ENCODE results near the gene CYB5A.

Gene CYB5A

DNA sequence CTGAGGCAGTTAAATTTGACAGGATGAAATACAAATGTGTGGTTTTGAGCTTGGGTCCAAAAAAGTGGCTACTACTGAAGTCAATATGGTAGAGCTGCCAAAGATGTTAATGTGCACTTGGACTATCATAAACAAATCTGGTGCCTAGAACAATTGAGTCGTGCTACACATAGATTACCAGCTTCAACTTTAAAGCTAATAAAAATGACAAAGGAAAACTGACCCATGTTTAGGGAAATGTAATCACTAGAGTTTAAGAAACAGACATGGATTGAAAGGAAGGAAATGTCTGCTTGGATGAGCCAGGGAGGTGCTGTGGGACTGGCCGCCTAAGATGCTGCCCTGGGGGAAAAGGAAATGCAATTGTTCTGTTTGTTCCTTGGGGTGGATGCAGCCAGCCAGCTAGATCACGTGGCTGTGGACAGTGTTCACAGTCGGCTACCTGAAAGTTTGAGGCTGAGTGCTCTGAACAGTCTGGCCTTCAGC is 36.6 kb downstream of the CYB5A start:
- TF ChIP-seq TAF1 (IDR thresholded peaks at IDR 0.05; ENCODE audit: borderline replicate concordance, insufficient read depth, low read length) (no peak), FOXP2 (optimal IDR thresholded peaks at IDR 0.05; ENCODE audit: borderline replicate concordance, extremely low read depth, extremely low read length, insufficient read depth) (no peak), POLR2AphosphoS5 (IDR thresholded peaks at IDR 0.05; ENCODE audit: low read depth, low read length) (no peak)
- TF ChIP-seq, protein P1, sequence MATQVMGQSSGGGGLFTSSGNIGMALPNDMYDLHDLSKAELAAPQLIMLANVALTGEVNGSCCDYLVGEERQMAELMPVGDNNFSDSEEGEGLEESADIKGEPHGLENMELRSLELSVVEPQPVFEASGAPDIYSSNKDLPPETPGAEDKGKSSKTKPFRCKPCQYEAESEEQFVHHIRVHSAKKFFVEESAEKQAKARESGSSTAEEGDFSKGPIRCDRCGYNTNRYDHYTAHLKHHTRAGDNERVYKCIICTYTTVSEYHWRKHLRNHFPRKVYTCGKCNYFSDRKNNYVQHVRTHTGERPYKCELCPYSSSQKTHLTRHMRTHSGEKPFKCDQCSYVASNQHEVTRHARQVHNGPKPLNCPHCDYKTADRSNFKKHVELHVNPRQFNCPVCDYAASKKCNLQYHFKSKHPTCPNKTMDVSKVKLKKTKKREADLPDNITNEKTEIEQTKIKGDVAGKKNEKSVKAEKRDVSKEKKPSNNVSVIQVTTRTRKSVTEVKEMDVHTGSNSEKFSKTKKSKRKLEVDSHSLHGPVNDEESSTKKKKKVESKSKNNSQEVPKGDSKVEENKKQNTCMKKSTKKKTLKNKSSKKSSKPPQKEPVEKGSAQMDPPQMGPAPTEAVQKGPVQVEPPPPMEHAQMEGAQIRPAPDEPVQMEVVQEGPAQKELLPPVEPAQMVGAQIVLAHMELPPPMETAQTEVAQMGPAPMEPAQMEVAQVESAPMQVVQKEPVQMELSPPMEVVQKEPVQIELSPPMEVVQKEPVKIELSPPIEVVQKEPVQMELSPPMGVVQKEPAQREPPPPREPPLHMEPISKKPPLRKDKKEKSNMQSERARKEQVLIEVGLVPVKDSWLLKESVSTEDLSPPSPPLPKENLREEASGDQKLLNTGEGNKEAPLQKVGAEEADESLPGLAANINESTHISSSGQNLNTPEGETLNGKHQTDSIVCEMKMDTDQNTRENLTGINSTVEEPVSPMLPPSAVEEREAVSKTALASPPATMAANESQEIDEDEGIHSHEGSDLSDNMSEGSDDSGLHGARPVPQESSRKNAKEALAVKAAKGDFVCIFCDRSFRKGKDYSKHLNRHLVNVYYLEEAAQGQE (IDR thresholded peaks at IDR 0.05; ENCODE audit: insufficient read depth in 1 of 2, low read depth in 2 of 2, low read length in 2 of 2): no peak

DNA sequence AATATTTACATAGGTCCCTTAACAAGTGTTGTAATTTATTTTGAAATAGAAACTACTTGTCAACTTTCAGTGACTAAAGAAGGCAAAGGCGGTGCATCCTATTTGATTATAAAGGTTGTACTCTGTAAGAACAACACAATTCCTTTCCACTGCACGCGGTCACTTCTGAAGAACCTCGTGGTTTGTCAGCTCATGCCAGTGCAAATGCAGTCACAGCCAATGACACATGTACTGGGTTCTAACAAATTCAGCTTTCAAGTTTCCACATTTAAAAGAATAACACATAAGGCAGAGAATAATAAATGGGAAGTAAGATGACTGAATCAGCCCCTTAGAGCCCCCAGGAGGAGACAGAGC is 39.7 kb downstream of the CYB5A start:
- no peak for TF ChIP-seq POLR2AphosphoS5 (IDR thresholded peaks at IDR 0.05; ENCODE audit: low read depth, low read length)
- no peak for TF ChIP-seq FOXP2 (optimal IDR thresholded peaks at IDR 0.05; ENCODE audit: borderline replicate concordance, extremely low read depth, extremely low read length, insufficient read depth)
- TF ChIP-seq TAF1 (IDR thresholded peaks at IDR 0.05; ENCODE audit: borderline replicate concordance, insufficient read depth, low read length): no peak
- TF ChIP-seq, protein P1 (IDR thresholded peaks at IDR 0.05; ENCODE audit: insufficient read depth in 1 of 2, low read depth in 2 of 2, low read length in 2 of 2): no peak
- no peak for TF ChIP-seq SIN3A (IDR thresholded peaks at IDR 0.05; ENCODE audit: borderline replicate concordance, insufficient read depth, low read length)

DNA sequence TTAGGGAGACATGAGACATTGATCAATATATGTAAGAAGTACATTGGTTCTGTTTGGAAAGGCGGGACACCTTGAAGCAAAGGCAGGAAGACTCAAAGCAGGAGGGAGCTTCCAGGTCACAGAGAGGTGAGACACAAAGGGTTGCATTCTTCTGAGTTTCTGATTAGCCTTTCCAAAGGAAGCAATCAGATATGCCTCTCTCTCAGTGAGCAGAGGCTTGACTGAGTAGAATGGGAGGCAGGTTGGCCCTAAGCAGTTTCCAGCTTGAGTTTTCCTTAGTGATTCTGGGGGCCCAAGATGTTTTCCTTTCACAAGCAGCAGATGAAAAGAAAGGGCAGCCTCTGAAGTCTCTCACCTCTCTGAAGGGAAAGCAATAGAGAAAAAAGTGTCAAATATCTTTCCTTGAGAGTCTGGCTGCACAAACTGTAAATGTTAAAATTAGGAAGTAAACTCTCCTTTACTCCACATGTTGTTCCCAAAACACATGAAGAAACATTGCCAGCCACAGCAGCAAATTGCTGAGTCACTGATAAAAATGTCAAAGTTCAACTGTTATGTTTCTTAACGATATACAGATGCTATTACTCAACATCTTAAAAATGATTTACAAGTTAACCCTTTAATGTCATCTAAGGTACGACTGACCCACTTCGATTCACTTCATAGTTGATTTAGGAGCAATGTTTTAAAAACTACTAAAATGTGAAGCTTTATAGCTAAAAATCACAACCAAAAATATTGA is 40.3 kb downstream of the CYB5A start:
- TF ChIP-seq SIN3A (IDR thresholded peaks at IDR 0.05; ENCODE audit: borderline replicate concordance, insufficient read depth, low read length) (no peak), FOXP2 (optimal IDR thresholded peaks at IDR 0.05; ENCODE audit: borderline replicate concordance, extremely low read depth, extremely low read length, insufficient read depth) (no peak), POLR2AphosphoS5 (IDR thresholded peaks at IDR 0.05; ENCODE audit: low read depth, low read length) (no peak), TAF1 (IDR thresholded peaks at IDR 0.05; ENCODE audit: borderline replicate concordance, insufficient read depth, low read length) (no peak)
- TF ChIP-seq, protein P1 (IDR thresholded peaks at IDR 0.05; ENCODE audit: insufficient read depth in 1 of 2, low read depth in 2 of 2, low read length in 2 of 2): no peak

DNA sequence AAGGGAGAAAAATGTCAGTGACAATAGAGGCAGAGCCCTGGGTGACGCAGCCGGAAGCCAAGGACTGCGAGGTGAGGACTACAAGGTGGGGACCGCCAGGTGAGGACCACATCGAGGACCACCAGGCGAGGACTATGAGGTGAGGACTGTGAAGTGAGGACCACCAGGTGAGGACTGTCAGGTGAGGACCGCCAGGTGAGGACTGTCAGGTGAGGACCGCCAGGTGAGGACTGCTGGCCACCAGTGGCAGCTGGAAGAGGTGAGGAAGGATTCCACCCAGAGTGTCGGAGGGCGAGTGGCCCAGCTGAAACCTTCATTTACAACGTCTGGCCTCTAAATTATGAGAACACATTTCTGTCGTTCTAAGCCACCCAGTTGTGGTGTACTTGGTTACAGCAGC is 41.6 kb downstream of the CYB5A start:
- no peak for TF ChIP-seq POLR2AphosphoS5 (IDR thresholded peaks at IDR 0.05; ENCODE audit: low read depth, low read length)
- TF ChIP-seq, protein P1 (IDR thresholded peaks at IDR 0.05; ENCODE audit: insufficient read depth in 1 of 2, low read depth in 2 of 2, low read length in 2 of 2): no peak
- TF ChIP-seq SIN3A (IDR thresholded peaks at IDR 0.05; ENCODE audit: borderline replicate concordance, insufficient read depth, low read length): no peak
- TF ChIP-seq TAF1 (IDR thresholded peaks at IDR 0.05; ENCODE audit: borderline replicate concordance, insufficient read depth, low read length): no peak
- no peak for TF ChIP-seq FOXP2 (optimal IDR thresholded peaks at IDR 0.05; ENCODE audit: borderline replicate concordance, extremely low read depth, extremely low read length, insufficient read depth)
